Neuron (in vitro differentiated cells): ENCODE measurements around the gene WTIP.
"Not testable (repeated sequence)": the region's sequence is repeated elsewhere in the genome, so short reads cannot be mapped to it uniquely, and the experiment has no call there.

Experiments used
- H2AFZ ChIP-seq: one replicate; pipeline ENCODE4 v1.6.1; 2013; ENCODE audit warnings: low read depth, mild to moderate bottlenecking, inconsistent platforms, low read length, moderate library complexity
- H3K27me3 ChIP-seq: one replicate; pipeline ENCODE4 v1.6.1; 2013; ENCODE audit warnings: low read length; ENCODE audit not compliant: insufficient read depth
- H3K36me3 ChIP-seq: one replicate; pipeline ENCODE4 v1.6.1; 2013; ENCODE audit warnings: low read length; ENCODE audit not compliant: insufficient read depth
- H3K4me1 ChIP-seq: one replicate; pipeline ENCODE4 v1.6.1; 2013; ENCODE audit warnings: low read length; ENCODE audit not compliant: insufficient read depth
- H3K4me3 ChIP-seq: 2 replicates; pipeline ENCODE4 v1.5.1; 2013; ENCODE audit warnings: mild to moderate bottlenecking, low read length, moderate library complexity
- H3K9me3 ChIP-seq: one replicate; pipeline ENCODE4 v1.6.1; 2013; ENCODE audit warnings: low read length

Gene WTIP

DNA sequence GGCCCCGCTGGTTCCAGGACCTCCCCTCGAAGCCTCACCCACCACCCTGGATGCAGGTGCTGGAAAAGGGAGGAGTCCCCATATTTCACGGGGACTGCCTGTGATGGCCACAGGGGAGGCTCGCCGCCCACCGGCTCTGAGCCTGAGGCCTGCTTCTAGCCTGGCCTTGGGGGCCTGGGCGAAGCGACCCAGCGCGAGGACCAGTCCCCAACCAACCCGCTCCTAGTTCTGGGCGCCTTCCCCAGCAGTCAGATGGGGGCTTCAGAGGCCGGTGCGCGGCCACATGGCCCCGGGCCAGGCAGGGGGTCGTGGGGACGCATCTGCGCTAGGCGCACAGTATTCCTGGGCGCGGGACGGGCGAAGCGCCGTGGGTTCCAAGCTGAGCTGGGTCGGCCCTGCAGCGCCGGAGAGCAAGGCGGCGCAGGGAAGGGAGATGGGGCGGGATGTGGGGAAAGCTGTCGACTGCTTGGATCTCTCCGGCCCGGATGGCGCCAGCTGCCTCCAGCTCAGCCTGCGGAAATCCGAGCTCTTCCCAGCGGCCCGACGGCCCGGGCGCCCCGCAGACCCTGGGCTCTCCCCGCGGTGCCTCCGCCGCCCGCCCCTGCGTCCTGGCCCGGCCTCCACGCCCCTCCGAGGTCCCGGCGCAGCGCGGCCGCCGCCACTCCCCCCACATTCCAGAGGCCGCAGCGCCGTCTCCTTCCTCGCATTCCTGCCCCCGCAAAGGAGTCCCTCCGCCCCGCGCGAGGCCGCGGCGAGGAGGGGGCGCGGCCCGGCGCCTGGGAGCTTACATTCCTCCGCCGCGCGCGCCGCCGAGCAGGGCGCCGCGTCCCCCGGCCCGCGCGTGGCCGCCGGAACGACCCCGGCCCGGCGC is at the start of gene WTIP:
Gene WTIP, plus strand, starts transcription at position 788 of the 871 bp plus-strand sequence. CDS start 217 bp downstream, outside the sequence.
- no peaks in the 10 kb centered on the region for H3K9me3 ChIP-seq
- no peaks in the 10 kb centered on the region for H3K27me3 ChIP-seq
- no peaks in the 10 kb centered on the region for H3K36me3 ChIP-seq
- peak within 1 kb of the TSS; percentile 77 for H3K4me3 ChIP-seq
- H2AFZ ChIP-seq = peak within 1 kb of the TSS; percentile 84
- peaks cover 12% of the 10 kb centered on the region for H3K4me1 ChIP-seq

GRCh38 chr19:34432797-34433196 is 48.8 kb upstream of the WTIP start:
- Histone ChIP-seq H3K27me3 (no peaks in the 10 kb centered on the region), H3K36me3 (peaks cover 66% of the 10 kb centered on the region), H2AFZ (no peak overlapping the region), H3K4me1 (peaks cover 22% of the 10 kb centered on the region), H3K4me3 (no peak overlapping the region), H3K9me3 (no peaks in the 10 kb centered on the region)

- no peaks in the 10 kb centered on the region for H3K9me3 ChIP-seq
- peaks cover 84% of the 10 kb centered on the region for H3K36me3 ChIP-seq
Measured at GRCh38 chr19:34436716-34437115, 44.8 kb upstream of the WTIP start.

GRCh38 chr19:34448191-34448590 is 33.4 kb upstream of the WTIP start:
- no peak overlapping the region for H3K4me3 ChIP-seq
- H2AFZ ChIP-seq = no peak overlapping the region
- peaks cover 92% of the 10 kb centered on the region for H3K36me3 ChIP-seq

More at GRCh38 chr19:34436716-34437115, 44.8 kb upstream of the WTIP start:
- H2AFZ ChIP-seq = no peak overlapping the region
- H3K27me3 ChIP-seq = no peaks in the 10 kb centered on the region
- H3K4me3 ChIP-seq = no peak overlapping the region
- H3K4me1 ChIP-seq = no peaks in the 10 kb centered on the region

GRCh38 chr19:34452723-34453122 is 28.8 kb upstream of the WTIP start:
- Histone ChIP-seq H3K36me3 (peaks cover 87% of the 10 kb centered on the region), H2AFZ (no peak overlapping the region), H3K27me3 (no peaks in the 10 kb centered on the region), H3K4me3 (no peak overlapping the region), H3K4me1 (no peaks in the 10 kb centered on the region), H3K9me3 (no peaks in the 10 kb centered on the region)

More at GRCh38 chr19:34448191-34448590, 33.4 kb upstream of the WTIP start:
- Histone ChIP-seq H3K27me3 (no peaks in the 10 kb centered on the region), H3K4me1 (no peaks in the 10 kb centered on the region), H3K9me3 (no peaks in the 10 kb centered on the region)

- H2AFZ ChIP-seq = no peak overlapping the region
- no peaks in the 10 kb centered on the region for H3K27me3 ChIP-seq
- H3K4me1 ChIP-seq = no peaks in the 10 kb centered on the region
- no peak overlapping the region for H3K4me3 ChIP-seq
- no peaks in the 10 kb centered on the region for H3K9me3 ChIP-seq
- H3K36me3 ChIP-seq = peaks cover 85% of the 10 kb centered on the region
Measured at GRCh38 chr19:34454091-34454490, 27.5 kb upstream of the WTIP start.

GRCh38 chr19:34454685-34455084 is 26.9 kb upstream of the WTIP start:
- Histone ChIP-seq H3K27me3 (no peaks in the 10 kb centered on the region), H2AFZ (no peak overlapping the region), H3K36me3 (peaks cover 85% of the 10 kb centered on the region), H3K9me3 (no peaks in the 10 kb centered on the region), H3K4me3 (no peak overlapping the region), H3K4me1 (no peaks in the 10 kb centered on the region)

DNA sequence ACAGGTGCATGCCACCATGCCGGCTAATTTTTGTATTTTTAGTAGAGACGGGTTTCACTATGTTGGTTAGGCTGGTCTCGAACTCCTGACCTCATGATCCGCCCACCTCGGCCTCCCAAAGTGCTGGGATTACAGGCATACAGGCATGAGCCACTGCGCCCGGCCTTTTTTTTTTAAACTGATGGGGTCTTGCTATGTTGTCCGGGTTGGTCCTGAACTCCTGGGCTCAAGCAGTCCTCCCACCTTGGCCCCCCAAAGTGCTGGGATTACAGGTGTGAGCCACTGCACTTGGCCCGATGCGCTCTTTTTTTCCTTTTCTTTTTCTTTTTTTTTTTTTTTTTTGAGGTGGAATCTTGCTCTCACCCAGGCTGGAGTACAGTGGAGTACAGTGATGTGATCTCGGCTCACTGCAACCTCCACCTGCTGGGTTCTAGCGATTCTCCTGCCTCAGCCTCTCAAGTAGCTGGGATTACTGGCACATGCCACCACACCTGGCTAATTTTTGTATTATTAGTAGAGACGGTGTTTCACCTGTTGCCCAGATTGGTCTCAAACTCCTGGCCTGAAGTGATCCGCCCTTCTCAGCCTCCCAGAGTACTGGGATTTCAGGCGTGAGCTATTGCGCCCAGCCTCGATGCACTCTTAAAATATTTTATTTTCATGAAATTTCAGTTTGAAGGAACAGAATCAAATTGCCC is 25.6 kb upstream of the WTIP start:
- not testable (repeated sequence) for H3K27me3 ChIP-seq, H3K4me3 ChIP-seq, H2AFZ ChIP-seq, H3K4me1 ChIP-seq, H3K9me3 ChIP-seq
- H3K36me3 ChIP-seq = peaks cover 86% of the 10 kb centered on the region

DNA sequence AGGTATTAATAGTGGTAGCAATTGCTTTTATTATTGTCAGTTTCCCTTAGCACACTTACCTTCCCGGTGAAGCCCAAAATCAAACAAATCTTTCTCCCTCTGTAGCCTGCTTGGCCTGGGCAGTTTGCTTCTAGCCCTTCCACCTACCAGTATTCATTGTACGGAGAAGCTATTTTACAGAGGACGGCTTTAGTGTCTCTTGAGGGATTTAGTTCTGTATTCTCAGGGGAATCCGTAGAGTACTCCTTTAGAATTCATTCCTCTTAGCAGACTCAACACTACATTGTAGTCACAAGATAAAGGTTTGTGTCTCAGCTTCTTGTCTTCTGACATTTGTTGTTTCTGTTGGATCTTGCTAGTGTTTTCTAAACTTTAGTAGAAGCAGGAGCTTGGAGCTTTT is 24.1 kb upstream of the WTIP start:
- Histone ChIP-seq H3K36me3 (peaks cover 88% of the 10 kb centered on the region), H3K4me1 (no peaks in the 10 kb centered on the region), H3K27me3 (no peaks in the 10 kb centered on the region), H3K4me3 (no peak overlapping the region), H2AFZ (no peak overlapping the region), H3K9me3 (peaks cover 1% of the 10 kb centered on the region)

DNA sequence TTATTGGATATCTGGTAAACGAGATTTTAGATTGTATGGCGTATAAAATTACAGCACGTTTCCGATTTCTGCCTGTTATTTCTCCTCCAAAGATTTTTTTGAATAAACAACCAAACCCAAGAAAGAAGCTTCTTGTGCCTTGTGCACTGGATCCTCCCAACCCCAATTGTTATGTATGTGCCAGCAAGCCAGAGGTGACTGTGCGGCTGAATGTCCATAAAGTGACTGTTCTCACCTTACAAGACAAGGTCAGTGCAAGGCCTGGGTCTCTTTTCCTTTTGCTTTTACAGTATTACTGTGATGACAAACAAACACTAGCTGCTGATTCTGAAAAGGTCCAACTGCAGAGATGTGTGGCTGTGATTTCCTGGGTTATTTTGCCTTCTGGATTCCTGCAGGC is 22.9 kb upstream of the WTIP start:
- H3K27me3 ChIP-seq = no peaks in the 10 kb centered on the region
- H3K9me3 ChIP-seq = peaks cover 1% of the 10 kb centered on the region
- H3K36me3 ChIP-seq = peaks cover 87% of the 10 kb centered on the region
- no peaks in the 10 kb centered on the region for H3K4me1 ChIP-seq
- no peak overlapping the region for H2AFZ ChIP-seq
- H3K4me3 ChIP-seq = no peak overlapping the region

GRCh38 chr19:34459614-34460013 is 21.9 kb upstream of the WTIP start:
- Histone ChIP-seq H3K4me1 (no peaks in the 10 kb centered on the region), H3K27me3 (no peaks in the 10 kb centered on the region), H3K36me3 (peaks cover 87% of the 10 kb centered on the region), H3K4me3 (no peak overlapping the region), H2AFZ (no peak overlapping the region), H3K9me3 (peaks cover 1% of the 10 kb centered on the region)

DNA sequence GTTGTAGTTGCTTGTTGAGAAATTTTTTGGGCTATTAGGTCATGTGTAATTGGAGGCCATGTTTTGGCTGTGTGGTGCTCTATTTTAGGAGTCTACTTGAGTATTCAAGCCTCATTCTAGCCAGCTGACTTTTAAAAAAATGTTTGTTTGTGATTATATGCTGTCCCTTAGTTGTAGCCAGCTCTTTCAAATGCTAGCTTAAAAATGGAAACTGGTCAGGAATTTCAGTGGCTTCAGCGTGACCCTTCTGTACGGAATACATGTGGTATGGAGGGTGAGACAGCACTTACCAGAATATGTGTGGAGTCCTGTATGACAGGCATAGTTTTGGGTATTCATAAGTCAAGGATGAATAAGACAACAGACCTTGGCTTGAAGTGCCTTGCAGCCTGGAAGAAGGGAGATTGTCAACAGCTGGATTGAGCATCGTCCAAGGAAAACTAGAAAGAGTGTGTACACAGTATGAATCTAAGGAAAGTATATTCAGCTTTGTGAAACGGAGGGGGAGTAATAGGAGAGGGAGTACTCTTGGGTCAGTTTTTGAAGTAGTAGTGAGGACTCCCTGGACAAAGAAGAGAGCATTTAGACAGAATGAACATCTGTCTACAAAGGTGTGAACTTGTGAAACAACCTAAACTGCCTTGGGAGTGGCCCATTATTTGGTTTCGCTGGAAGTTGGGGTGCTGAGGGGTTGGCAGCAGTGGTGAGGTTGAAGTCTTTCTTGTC is 20.0 kb upstream of the WTIP start:
- H2AFZ ChIP-seq = no peak overlapping the region
- no peak overlapping the region for H3K4me3 ChIP-seq
- H3K36me3 ChIP-seq = peaks cover 91% of the 10 kb centered on the region

GRCh38 chr19:34464785-34465184 is 16.8 kb upstream of the WTIP start:
- H3K36me3 ChIP-seq = peaks cover 92% of the 10 kb centered on the region
- H3K4me3 ChIP-seq, H3K4me1 ChIP-seq, H2AFZ ChIP-seq, H3K9me3 ChIP-seq, H3K27me3 ChIP-seq: not testable (repeated sequence)

More for the DNA sequence above, 20.0 kb upstream of the WTIP start:
- Histone ChIP-seq H3K9me3 (peaks cover 1% of the 10 kb centered on the region), H3K4me1 (no peaks in the 10 kb centered on the region), H3K27me3 (no peaks in the 10 kb centered on the region)
